Dendritic cell treated with granulocyte-macrophage colony-stimulating factor and Interleukin-4, amounts not matched to agents 40 ng/mL and 50 ng/mL, for 4 days (primary cell): ENCODE data around the gene SMPD1.

Source experiments
- H3K27ac Mint-ChIP-seq: one replicate; pipeline ENCODE4 v1.8.0; 2022; ENCODE audit warnings: mild to moderate bottlenecking, mixed read lengths
- H3K27me3 Mint-ChIP-seq: one replicate; pipeline ENCODE4 v1.8.0; 2022; ENCODE audit warnings: mild to moderate bottlenecking, mixed read lengths
- H3K36me3 Mint-ChIP-seq: one replicate; pipeline ENCODE4 v1.8.0; 2022; ENCODE audit warnings: low read depth, mixed read lengths
- H3K4me1 Mint-ChIP-seq: one replicate; pipeline ENCODE4 v1.8.0; 2022; ENCODE audit warnings: low read depth, mixed read lengths
- H3K4me3 Mint-ChIP-seq: one replicate; pipeline ENCODE4 v1.8.0; 2022; ENCODE audit warnings: mild to moderate bottlenecking, moderate library complexity, mixed read lengths
- H3K9me3 Mint-ChIP-seq: one replicate; pipeline ENCODE4 v1.8.0; 2022; ENCODE audit warnings: mixed read lengths
- intact Hi-C: fragments of 100-400 bp; cut with micrococcal nuclease; formaldehyde crosslinking; loops from one replicate; pipeline ENCODE4 v1.15.0; 2022

The SMPD1 gene

GRCh38 chr11:6389905-6390717 lies at the start of gene SMPD1:
Gene SMPD1, plus strand, starts transcription at chr11:6390474. Its CDS starts 125 bp downstream, at chr11:6390599.
- Mint-ChIP-seq H3K36me3 (peaks cover 32% of the 10 kb centered on the region), H3K4me1 (peaks cover 34% of the 10 kb centered on the region), H3K4me3 (peak within 1 kb of the TSS; percentile 87), H3K9me3 (no peaks in the 10 kb centered on the region), H3K27me3 (peaks cover 7% of the 10 kb centered on the region), H3K27ac (peak within 1 kb of the TSS; percentile 94)
- intact Hi-C loops: loop anchor here (2.0 to 10.0 kb wide), 4 partner anchors 25 to 295 kb away; partner anchors contain the start of genes ARFIP2, ILK, MRPL17 and RRP8

DNA sequence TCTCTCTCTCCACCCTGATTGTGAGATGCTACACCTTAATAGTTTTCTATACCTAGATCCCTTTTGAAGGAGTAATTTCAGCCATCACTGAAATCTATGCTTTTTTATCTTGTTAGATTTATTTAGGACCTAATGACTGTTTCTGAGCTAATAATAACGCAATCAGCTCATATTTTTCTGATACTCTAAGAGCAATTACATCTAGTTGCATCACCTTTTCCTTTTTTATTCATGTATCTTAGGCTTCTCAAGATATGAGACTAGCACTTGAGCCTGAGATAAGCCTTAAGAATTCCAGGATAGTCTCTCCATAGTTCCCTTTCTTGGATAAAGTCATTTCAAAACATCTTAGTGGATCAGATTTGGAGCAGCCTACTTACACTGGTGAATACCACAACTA lies 44.9 kb upstream of the SMPD1 start:
- H3K27ac Mint-ChIP-seq: no peak overlapping the region
- peaks cover 12% of the 10 kb centered on the region for H3K4me1 Mint-ChIP-seq
- H3K9me3 Mint-ChIP-seq: no peaks in the 10 kb centered on the region
- H3K27me3 Mint-ChIP-seq: peaks cover 8% of the 10 kb centered on the region
- intact Hi-C loops: no loop called here
- H3K36me3 Mint-ChIP-seq: no peaks in the 10 kb centered on the region
- no peak overlapping the region for H3K4me3 Mint-ChIP-seq

DNA sequence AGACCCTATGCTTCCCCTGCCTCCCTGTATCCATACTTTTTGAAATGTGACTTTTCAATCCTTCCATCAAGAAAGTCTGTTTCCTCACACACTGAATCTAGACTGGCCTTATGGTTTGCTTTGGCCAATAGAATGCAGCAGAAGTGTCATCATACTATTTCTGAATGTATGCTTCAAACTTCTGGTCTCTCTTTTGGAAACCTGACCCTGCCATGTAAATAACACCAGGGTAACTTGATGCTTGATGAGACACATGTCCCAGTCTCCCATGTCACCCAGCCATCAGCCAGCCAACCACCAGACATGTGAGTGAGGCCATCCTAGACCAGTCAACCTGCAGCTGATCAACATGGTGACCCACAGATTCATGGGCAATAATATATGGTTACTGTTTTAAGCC lies 40.2 kb upstream of the SMPD1 start:
- no peak overlapping the region for H3K4me3 Mint-ChIP-seq
- intact Hi-C loops: no loop called here
- peaks cover 12% of the 10 kb centered on the region for H3K4me1 Mint-ChIP-seq
- no peak overlapping the region for H3K27ac Mint-ChIP-seq
- H3K9me3 Mint-ChIP-seq: no peaks in the 10 kb centered on the region
- no peaks in the 10 kb centered on the region for H3K36me3 Mint-ChIP-seq
- peaks cover 14% of the 10 kb centered on the region for H3K27me3 Mint-ChIP-seq

DNA sequence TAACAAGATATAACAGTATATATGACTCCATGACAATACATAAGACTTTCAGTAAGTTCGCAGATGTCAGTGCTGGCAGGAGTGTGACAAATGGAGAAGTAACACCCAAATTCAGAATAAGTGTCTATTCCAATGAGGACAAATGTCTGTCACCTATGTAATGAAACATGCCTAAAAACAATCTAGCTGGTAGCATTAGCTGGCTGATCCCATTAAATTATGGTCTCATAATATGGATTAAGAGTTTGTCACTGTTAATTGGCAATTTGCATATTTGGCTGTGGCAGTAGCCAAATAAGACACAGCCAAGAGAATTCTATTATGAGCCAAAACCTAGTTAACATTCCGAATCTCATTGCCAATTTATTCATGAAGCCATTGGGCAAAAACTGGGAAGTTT lies 39.8 kb upstream of the SMPD1 start:
- H3K4me1 Mint-ChIP-seq: peaks cover 8% of the 10 kb centered on the region
- no peaks in the 10 kb centered on the region for H3K9me3 Mint-ChIP-seq
- H3K27me3 Mint-ChIP-seq: peaks cover 14% of the 10 kb centered on the region
- H3K4me3 Mint-ChIP-seq: no peak overlapping the region
- no peak overlapping the region for H3K27ac Mint-ChIP-seq
- no peaks in the 10 kb centered on the region for H3K36me3 Mint-ChIP-seq
- intact Hi-C loops: no loop called here

- Mint-ChIP-seq H3K4me1 (no peaks in the 10 kb centered on the region), H3K9me3 (no peaks in the 10 kb centered on the region), H3K36me3 (no peaks in the 10 kb centered on the region), H3K27me3 (peaks cover 14% of the 10 kb centered on the region), H3K27ac (no peak overlapping the region), H3K4me3 (no peak overlapping the region)
- intact Hi-C loops: loop anchor here (2.0 kb wide), 2 partner anchors 37 to 359 kb away; no protein-coding TSS in a partner anchor
Observed at GRCh38 chr11:6351782-6352382, 38.4 kb upstream of the SMPD1 start.

DNA sequence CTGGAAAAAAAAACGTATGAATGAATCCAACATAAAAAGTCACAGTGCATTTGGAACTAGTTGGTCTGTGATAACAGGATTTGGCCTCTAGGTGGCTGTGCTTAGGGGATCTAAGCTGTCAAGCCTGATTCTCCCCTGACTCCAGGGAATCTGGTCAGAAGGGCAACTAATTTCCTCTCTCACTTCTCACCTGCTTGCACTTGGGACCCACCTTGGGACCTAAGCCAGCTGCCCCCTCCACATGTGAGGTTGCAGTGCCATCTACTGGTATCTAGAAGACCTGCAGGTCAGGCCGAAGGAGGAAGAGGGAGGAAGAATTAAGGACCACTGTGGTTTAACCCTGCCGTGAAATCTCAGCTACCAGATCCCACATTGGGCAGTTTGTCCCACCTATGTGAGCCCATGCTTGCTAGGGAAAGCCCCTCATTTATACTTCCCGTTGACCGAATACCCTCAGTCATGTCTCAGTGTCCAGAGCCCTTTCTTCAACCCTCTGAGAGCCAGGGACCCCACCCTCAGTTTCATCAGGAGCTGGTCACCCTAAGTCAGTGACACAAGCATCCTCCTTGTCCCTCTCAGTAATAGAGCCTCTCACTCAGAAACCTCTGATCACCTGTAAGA lies 36.8 kb upstream of the SMPD1 start:
- intact Hi-C loops: loop anchor here (1.0 to 2.0 kb wide), 3 partner anchors 39 to 361 kb away; no protein-coding TSS in a partner anchor
- no peak overlapping the region for H3K27ac Mint-ChIP-seq
- peaks cover 11% of the 10 kb centered on the region for H3K27me3 Mint-ChIP-seq
- H3K4me1 Mint-ChIP-seq: peaks cover 5% of the 10 kb centered on the region
- no peaks in the 10 kb centered on the region for H3K9me3 Mint-ChIP-seq
- H3K4me3 Mint-ChIP-seq: no peak overlapping the region
- no peaks in the 10 kb centered on the region for H3K36me3 Mint-ChIP-seq

GRCh38 chr11:6354651-6355485 lies 35.4 kb upstream of the SMPD1 start:
- H3K9me3 Mint-ChIP-seq: no peaks in the 10 kb centered on the region
- H3K27ac Mint-ChIP-seq: peak overlapping the region; percentile 30
- intact Hi-C loops: no loop called here
- H3K36me3 Mint-ChIP-seq: no peaks in the 10 kb centered on the region
- H3K4me3 Mint-ChIP-seq: no peak overlapping the region
- H3K4me1 Mint-ChIP-seq: peaks cover 5% of the 10 kb centered on the region
- peaks cover 9% of the 10 kb centered on the region for H3K27me3 Mint-ChIP-seq

DNA sequence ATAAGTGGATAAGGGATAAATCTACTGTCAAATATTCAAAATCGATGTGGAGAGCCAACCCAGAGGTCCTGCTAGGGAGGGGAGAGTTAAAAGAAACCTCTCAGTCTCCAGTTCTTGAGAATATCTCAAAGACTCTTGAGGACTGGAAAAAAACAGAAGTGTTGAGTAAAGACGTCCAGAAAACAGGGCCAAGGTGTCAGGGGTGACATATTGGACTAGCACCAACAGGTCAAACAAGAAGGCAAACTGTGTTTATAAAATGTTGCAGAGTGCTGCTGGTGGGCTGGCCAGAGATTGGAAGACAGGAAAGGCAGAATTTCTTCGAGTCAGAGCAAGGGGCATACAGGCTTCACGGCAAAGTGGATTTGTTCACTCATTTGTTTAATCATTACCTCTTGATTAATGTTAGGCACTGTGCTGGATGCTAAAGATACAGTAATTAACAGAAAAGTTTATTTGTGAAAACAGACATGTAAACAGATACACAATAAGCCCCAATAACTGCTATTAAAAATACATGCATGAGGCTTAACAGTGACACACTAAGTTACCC lies 33.7 kb upstream of the SMPD1 start:
- peaks cover 5% of the 10 kb centered on the region for H3K4me1 Mint-ChIP-seq
- no peaks in the 10 kb centered on the region for H3K36me3 Mint-ChIP-seq
- no peak overlapping the region for H3K4me3 Mint-ChIP-seq
- peaks cover 9% of the 10 kb centered on the region for H3K27me3 Mint-ChIP-seq
- H3K27ac Mint-ChIP-seq: no peak overlapping the region
- H3K9me3 Mint-ChIP-seq: no peaks in the 10 kb centered on the region
- intact Hi-C loops: no loop called here

DNA sequence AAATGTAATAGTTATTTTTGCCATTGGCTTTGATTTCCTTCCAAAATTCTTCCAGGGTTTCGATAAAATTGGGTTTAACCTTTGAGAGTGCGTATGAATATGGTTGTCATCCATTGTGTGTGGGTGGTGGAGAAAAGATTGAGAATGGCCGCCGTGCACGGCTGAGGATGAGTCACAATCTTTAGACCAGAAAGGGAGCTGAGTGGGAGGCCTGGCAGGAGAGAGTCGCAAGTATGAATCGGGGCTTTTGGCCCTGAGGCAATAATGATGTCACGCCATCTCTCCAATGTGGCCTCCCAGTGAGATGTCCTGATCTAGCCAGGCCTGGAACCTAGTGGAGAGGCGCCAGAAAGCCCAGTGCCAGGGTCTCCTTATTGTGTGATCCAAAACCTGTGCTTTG lies 33.1 kb upstream of the SMPD1 start:
- Mint-ChIP-seq H3K4me3 (no peak overlapping the region), H3K9me3 (no peaks in the 10 kb centered on the region), H3K27ac (no peak overlapping the region), H3K4me1 (peaks cover 5% of the 10 kb centered on the region), H3K36me3 (no peaks in the 10 kb centered on the region), H3K27me3 (peaks cover 6% of the 10 kb centered on the region)
- intact Hi-C loops: no loop called here

DNA sequence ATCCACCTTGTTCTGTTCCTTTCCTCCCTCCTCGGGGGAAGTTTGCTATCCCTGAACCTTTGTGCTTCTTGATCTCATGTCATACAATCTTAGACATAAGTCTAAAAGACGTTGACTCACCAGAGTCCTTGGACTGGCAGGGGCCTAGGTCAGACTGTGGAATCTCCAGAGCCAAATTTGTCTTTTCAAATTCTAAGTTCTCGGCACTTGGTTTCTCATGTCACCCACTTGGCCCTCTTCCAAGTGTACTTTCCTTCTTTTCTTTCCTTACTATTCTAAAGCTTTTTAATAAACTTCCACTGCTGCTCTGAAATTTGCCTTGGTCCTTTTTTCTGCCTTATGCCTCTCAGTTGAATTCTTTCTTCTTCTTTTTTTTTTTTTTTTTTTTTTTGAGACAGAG lies 30.1 kb upstream of the SMPD1 start:
- H3K4me3 Mint-ChIP-seq: no peak overlapping the region
- H3K27me3 Mint-ChIP-seq: no peaks in the 10 kb centered on the region
- no peaks in the 10 kb centered on the region for H3K9me3 Mint-ChIP-seq
- H3K27ac Mint-ChIP-seq: no peak overlapping the region
- intact Hi-C loops: no loop called here
- peaks cover 5% of the 10 kb centered on the region for H3K4me1 Mint-ChIP-seq
- H3K36me3 Mint-ChIP-seq: no peaks in the 10 kb centered on the region

DNA sequence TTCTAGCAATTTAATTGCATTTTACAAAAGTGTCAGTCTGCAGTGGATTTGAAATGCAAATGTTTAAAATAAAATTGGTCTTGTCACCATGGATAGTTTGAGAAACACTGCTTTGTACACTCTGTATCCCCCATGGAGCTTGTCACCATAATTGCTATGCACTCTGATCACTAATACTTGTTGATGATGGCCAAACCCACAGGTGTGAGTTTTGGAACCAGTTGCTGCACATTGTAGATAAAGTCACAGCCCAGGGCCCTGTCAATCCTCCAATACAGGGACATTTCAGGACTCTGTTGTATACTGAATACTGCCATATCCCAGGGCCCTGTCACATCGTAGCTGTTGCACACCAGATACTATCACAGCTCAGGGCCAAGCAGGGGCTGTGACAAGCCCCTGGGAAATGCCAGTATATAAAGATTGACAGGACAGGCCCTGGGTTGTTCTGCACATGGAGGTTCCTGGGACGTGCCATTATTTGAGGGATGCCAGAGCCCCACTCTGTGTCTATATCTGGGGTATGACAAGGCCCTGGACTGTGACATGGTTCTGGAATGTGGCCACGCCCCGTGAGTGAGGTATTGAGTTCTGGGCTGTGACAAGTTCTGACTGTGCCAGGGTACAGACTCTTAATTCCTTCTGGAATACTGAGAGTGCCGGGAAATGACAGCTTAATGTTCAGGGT lies 27.9 kb upstream of the SMPD1 start:
- Mint-ChIP-seq H3K4me3 (no peak overlapping the region), H3K9me3 (no peaks in the 10 kb centered on the region)
- intact Hi-C loops: no loop called here

DNA sequence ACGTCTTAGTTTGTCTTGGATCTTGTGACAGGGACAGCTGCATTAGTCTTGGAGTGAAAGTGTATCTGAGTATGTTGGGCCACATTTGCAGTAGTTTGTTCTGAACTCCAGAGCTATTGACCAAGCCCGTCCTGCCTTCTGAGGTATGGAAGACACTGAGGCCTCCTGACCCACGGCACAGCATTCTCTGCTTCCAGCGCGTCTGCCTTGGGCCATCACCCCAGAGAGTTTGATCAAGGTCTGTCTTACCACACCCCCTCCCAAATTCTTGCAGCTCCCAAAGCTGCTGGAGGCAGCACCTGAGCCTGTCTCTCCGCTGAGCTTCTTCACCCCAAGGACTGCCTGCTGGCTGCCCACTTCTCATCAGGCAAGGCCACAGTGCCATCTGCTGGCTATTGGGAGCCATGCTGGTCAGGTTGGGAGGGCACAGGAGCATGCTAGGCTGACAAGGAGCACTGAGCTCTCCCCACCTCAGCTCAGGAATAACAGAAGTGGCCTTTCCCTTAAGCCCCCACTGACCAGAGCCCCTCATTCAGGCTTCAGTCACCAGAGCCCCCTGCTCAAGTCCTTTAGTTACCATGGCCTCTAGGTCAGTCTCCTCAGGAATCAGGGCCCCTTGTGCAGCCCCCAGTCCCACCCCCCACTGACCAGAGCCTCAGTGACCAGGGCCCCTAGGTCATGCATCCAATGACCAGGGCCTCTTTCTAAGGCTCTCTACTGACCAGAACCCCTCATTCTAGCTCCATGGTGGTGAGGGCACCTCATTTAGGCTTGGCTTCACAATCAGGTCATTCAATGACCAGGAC lies 27.2 kb upstream of the SMPD1 start:
- intact Hi-C loops: no loop called here
- Mint-ChIP-seq H3K4me3 (no peak overlapping the region), H3K27me3 (no peaks in the 10 kb centered on the region)

More for the DNA sequence above, 27.9 kb upstream of the SMPD1 start:
- no peak overlapping the region for H3K27ac Mint-ChIP-seq
- peaks cover under 1% of the 10 kb centered on the region for H3K4me1 Mint-ChIP-seq
- H3K27me3 Mint-ChIP-seq: no peaks in the 10 kb centered on the region
- no peaks in the 10 kb centered on the region for H3K36me3 Mint-ChIP-seq

More for the DNA sequence above, 27.2 kb upstream of the SMPD1 start:
- Mint-ChIP-seq H3K4me1 (no peaks in the 10 kb centered on the region), H3K9me3 (no peaks in the 10 kb centered on the region), H3K27ac (no peak overlapping the region), H3K36me3 (no peaks in the 10 kb centered on the region)
